GM12892 (cell line): Measurements from ENCODE around the gene BCO2. TPM values are rescaled to one million over a fixed set of nuclear protein-coding genes. Genes with fewer than 3 reads are reported as not detected.

ENCODE experiments used
- DNase-seq: peaks from one replicate; pipeline ENCODE4 v3.0.0; 2011; ENCODE audit not compliant: insufficient read length
- FAIRE-seq: peaks from 2 replicates; lab custom pipeline; 2011; peaks lifted over from hg19 to GRCh38; lab: Jason Lieb, UNC
- POLR2A ChIP-seq: IDR thresholded peaks from 2 replicates; pipeline ENCODE4 v1.6.1; 2011; ENCODE audit warnings: low read depth, low read length, control low read depth
- POLR2AphosphoS5 ChIP-seq: IDR thresholded peaks from 2 replicates; pipeline ENCODE4 v1.6.1; 2011; ENCODE audit warnings: low read depth, low read length, control low read depth
- TAF1 ChIP-seq: IDR thresholded peaks from 2 replicates; pipeline ENCODE4 v1.6.1; 2011; ENCODE audit warnings: low read depth, mild to moderate bottlenecking, control low read depth, low read length, borderline replicate concordance
- polyA plus RNA-seq: library from polyadenylated mRNA; unstranded; fragments of >200 nt; gene quantifications from one replicate; pipeline ENCODE4 v1.2.1, GENCODE V29; 2012; ENCODE audit warnings: missing spikeins, inconsistent platforms; ENCODE audit not compliant: missing spikeins

BCO2 gene, protein sequence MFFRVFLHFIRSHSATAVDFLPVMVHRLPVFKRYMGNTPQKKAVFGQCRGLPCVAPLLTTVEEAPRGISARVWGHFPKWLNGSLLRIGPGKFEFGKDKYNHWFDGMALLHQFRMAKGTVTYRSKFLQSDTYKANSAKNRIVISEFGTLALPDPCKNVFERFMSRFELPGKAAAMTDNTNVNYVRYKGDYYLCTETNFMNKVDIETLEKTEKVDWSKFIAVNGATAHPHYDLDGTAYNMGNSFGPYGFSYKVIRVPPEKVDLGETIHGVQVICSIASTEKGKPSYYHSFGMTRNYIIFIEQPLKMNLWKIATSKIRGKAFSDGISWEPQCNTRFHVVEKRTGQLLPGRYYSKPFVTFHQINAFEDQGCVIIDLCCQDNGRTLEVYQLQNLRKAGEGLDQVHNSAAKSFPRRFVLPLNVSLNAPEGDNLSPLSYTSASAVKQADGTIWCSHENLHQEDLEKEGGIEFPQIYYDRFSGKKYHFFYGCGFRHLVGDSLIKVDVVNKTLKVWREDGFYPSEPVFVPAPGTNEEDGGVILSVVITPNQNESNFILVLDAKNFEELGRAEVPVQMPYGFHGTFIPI
- polyA plus RNA-seq = 0.98 TPM

DNA sequence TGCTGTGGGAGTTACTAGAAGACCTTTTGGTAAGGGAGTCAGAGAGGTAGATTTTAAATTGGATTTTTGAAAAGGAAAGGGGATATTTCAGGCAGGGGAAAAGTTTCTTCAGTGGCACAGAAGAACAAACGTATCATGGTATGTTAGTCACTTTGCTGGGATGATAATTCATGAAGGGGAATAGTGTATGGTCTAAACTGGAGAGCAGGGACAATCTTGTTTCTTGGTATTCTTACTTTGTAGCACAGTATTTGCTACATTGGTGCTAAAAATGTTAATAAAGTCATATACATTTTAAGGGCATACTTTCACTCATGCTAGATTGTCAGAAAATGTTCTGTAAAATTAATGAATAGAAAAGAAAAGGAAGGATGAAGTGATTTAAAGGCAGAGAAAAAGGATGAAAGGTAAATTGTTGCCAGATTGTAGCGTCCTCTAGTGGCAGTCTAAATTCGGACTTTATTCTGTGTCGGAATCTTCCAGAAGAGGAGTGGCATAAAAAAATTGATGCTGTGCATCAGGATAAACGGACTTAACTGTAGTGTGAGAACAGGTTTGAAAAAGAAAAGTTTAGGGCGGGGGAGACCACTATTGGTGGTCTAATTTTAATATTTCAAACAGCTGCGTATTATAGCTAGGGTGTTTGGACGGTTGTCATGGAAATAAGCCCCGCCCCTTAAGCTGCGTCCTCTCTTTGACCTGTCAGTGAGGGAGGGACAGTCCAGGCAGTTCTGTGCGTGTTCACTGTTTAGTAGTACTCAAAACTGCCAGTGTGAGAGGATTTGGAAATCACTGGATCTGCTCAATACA, at the start of gene BCO2:
BCO2 (plus strand) TSS at position 724 of the 810 bp plus-strand sequence. CDS start 90 bp downstream, outside the sequence.
- DNase-seq (no peak), FAIRE-seq (peak; percentile 86)
- TF ChIP-seq POLR2A (no peak), POLR2AphosphoS5 (no peak), TAF1 (no peak)

DNA sequence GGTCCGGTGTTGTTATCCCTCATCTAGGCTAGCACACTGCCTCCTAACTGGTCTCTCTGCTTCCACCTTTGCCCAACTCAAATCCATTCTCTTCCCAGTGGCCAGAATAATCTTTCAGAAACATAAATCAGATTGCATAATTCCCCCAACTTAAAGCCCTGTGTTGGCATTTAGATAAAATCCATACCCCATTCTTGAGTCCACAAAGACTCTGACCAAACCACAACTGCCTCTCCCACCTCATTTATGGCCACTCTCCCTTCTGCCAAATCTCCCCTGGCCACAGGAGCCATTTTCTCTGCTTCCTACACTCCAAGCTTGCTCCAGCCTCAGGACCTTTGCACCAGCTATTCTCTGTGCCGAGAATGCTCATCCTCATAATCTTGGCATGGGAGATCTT, 48.3 kb upstream of the BCO2 start:
- FAIRE-seq = no peak
- no peak for TF ChIP-seq POLR2A
- TF ChIP-seq TAF1 = no peak
- no peak for TF ChIP-seq POLR2AphosphoS5
- DNase-seq = no peak

DNA sequence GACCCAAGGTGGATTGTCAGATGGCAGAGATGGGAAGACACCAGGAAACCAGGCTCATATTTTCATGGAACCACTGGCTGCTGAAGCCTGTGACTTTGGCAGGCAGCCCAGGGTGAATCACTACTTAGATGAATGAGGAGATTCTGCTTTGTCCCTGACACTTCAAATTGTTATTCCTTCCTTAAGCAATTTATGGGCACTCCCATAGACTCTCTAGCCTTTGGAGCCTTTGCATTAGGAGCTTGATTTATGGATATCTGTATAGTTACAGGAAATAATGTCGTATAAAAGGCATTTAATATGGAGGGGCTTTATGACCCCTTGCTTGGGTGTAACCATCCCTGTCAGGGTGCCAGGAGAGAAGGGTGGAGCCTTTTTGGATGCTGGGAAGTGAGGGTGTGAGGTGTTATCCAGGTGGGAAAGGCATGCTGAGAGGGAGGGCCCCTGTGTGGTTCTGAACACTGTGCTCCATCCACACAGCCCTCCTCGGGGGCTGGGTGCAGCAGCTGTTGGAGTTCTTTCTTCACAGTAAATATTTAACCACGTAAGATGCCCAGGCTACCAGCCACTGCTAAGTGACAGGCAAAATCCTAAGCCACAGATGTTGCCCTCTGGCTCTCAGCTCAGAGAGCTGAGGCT, 46.7 kb upstream of the BCO2 start:
- no peak for DNase-seq
- no peak for TF ChIP-seq POLR2AphosphoS5
- no peak for TF ChIP-seq TAF1
- TF ChIP-seq POLR2A = no peak
- no peak for FAIRE-seq

DNA sequence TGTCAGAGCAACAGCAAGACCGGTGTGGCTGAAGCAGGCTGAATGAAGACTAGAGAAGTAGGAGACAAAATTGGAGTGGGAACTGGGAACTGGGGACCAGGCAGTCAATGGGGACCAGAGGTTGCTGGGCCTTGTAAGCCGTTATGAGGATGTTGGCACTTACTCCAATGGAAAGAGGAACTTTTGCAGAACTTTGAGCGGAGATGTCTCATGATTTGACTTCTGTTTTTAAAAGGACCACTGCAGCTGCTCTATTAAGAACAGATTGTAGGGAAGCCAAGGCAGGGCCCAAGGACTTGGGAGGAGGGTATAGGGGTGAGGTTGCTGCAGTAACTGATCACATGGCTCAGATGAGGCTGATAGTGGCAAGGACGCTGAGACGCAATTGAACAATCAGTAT, 45.7 kb upstream of the BCO2 start:
- no peak for DNase-seq
- FAIRE-seq = no peak
- TF ChIP-seq TAF1 (no peak), POLR2AphosphoS5 (no peak), POLR2A (no peak)

DNA sequence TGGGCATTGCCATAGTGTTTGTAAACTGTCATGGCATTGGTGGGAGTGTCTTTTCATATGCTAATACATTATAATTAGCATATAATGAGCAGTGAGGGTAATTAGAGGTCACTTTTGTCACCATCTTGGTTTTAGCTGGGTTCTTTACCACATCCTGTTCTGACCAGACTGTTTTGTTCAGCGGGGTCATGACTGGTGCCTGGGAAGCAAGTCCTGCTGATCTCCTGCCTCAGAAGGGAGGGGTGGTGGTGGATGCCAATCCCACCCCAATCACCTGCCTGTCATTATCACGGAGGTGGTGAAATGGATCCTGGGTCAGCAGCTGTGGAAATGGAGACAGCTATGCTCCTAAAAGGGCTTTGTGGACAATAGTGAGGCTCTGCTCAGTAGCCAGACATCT, 42.6 kb upstream of the BCO2 start:
- TF ChIP-seq POLR2AphosphoS5 (no peak), POLR2A (no peak), TAF1 (no peak)
- peak; percentile 54 for FAIRE-seq
- DNase-seq = no peak

DNA sequence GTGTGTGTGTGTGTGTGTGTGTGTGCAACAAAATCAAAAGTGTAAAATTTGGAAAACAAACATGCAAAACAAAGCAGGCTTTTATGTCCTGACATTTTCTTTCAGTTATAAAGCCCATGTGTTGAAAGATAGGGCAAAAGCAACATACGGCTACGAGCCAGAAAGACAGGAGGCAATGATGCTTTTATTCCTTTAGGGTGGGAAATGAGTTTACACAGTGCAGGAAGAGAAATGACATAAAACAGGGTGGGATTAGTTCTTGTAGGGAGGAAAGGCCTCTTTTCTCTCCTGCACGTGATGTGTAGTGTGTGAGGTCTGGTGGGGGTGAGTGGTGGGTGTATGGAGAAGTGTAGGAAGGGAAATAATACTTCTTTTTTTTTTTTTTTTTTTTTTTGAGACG, 40.8 kb upstream of the BCO2 start:
- TF ChIP-seq POLR2A = no peak
- TF ChIP-seq TAF1 = no peak
- no peak for TF ChIP-seq POLR2AphosphoS5
- FAIRE-seq (peak; percentile 48), DNase-seq (no peak)

DNA sequence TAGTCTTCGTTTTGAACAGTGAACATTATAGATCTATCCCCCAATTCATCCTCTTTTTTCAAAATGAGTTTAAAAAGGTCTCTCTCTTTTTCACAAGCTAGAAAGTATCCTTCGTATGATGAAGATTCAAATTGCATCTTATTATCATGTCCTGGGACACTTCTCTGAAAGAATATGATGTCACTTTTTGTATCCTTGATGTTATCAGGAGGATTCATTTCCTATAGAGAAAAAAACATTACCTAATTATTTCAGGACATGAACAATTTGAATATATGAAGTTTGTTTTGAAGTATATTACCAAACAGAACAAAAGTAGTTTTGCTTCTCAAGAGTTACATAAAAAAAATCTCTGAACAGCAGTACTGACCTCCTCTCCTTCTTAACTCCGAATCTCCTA, 31.7 kb upstream of the BCO2 start:
- no peak for FAIRE-seq
- no peak for DNase-seq
- TF ChIP-seq POLR2A (no peak), POLR2AphosphoS5 (no peak), TAF1 (no peak)

DNA sequence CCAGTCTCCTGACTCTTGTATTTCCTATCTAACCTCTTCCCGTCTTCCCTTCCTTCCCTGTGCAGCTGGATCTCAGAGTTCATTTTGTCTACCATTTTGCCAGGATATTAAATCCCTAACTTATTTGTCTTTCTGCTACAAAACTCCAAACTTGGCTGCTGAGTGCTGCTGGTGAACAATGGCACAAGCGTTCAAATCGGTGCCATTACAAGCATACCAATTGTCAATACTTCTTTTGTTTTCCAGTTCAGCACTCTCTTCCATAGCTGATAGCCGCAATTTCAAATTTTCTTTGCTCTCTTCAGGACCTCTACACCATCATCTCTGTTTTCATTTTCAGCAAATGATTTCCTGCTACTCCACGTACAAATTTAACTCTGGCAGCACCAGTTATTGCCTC, 24.8 kb upstream of the BCO2 start:
- no peak for TF ChIP-seq POLR2AphosphoS5
- TF ChIP-seq POLR2A = no peak
- no peak for TF ChIP-seq TAF1
- no peak for FAIRE-seq
- no peak for DNase-seq

DNA sequence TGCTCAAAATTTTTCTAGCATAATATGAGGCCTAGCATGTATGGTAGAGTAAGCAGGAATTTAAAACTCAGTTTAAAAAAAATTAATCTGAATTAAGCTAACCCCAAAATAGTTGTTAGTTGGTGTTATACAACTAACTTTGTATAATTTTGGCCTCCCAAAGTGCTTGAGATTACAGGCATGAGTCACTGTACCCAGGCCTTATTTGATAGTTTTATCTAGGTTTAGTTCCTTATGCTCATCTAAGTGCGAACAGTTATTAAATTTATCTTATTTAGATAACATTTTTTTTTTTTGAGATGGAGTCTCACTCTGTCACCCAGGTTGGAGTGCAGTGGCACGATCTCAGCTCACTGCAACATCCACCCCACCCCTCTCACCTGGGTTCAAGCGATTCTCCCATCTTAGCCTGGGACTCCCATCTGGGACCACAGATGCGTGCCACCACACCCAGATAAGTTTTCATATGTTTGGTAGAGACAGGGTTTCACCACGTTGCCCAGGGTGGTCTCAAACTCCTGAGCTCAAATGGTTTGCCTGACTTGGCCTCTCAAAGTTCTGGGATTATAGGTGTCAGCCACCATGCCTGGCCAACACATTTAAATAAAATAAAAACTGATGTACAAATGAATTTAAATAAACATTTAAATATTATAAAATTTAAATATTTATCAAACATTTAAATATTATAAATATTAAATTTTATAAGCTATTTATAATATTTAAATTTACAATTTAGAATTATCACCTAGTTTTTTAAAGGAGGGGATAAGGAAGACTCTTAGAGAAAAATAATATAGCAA, 19.0 kb upstream of the BCO2 start:
- FAIRE-seq = no peak
- TF ChIP-seq POLR2A (no peak), POLR2AphosphoS5 (no peak), TAF1 (no peak)
- no peak for DNase-seq
